ENCODE measurements around the gene PRDX3. TPM values are rescaled to one million over a fixed set of nuclear protein-coding genes. Genes with fewer than 3 reads are reported as not detected.

The PRDX3 gene
- total RNA-seq, 4 donors from 2014 or later: 140 to 289 (median 164) TPM

GRCh38 chr10:119207713-119208552 lies 29.3 kb upstream of the PRDX3 start:
- Histone ChIP-seq H3K9me3 (no peaks in the 10 kb centered on the region), H3K27ac (peak overlapping the region; percentile 45 to 100 (median 98)), H3K4me3 (peak overlapping the region; percentile 55 to 80), H3K27me3 (no peaks in the 10 kb centered on the region), H3K36me3 (no peaks in the 10 kb centered on the region), H3K4me1 (peaks cover 14 to 60% (median 28%) of the 10 kb centered on the region in 3 donors)
- 0% methylated on average over 4 to 10 of the region's 62 CpGs for WGBS, 2 donors (ENCODE audit: low coverage in 1 of 2)
- ATAC-seq: peak; percentile 5
- TF ChIP-seq EP300 (IDR thresholded peaks at IDR 0.05): no peak
- no peak for TF ChIP-seq CTCF (IDR thresholded peaks at IDR 0.05)
- no peak for TF ChIP-seq POLR2A (IDR thresholded peaks at IDR 0.05)
- no peak for TF ChIP-seq POLR2AphosphoS5 (IDR thresholded peaks at IDR 0.05)

GRCh38 chr10:119207366-119207666 lies 28.7 kb upstream of the PRDX3 start, which contains the start of gene GRK5:
Gene GRK5, plus strand, starts transcription at chr10:119207571. Its CDS starts 347 bp downstream, at chr10:119207918.
- TF ChIP-seq POLR2A (IDR thresholded peaks at IDR 0.05) (peak; percentile 56 to 65), EP300 (IDR thresholded peaks at IDR 0.05) (no peak), POLR2AphosphoS5 (IDR thresholded peaks at IDR 0.05) (peak; percentile 72)
- Histone ChIP-seq H3K27ac (peak within 1 kb of the TSS; percentile 83 to 100 (median 98)), H3K4me3 (peak within 1 kb of the TSS; percentile 55 to 80), H3K4me1 (peaks cover 8 to 54% (median 22%) of the 10 kb centered on the region in 3 donors), H3K36me3 (no peaks in the 10 kb centered on the region), H3K9me3 (no peaks in the 10 kb centered on the region), H3K27me3 (no peaks in the 10 kb centered on the region)
- no CpG with 5 or more reads among the region's 34 CpGs for WGBS, 2 donors (ENCODE audit: low coverage in 1 of 2)
- ATAC-seq: peak; percentile 95

GRCh38 chr10:119206603-119207365 lies 28.2 kb upstream of the PRDX3 start:
- TF ChIP-seq CTCF (IDR thresholded peaks at IDR 0.05): peak; percentile 55 to 95 (median 92)
- TF ChIP-seq EP300 (IDR thresholded peaks at IDR 0.05): no peak
- WGBS, 2 donors (ENCODE audit: low coverage in 1 of 2): 0% methylated on average over 6 of the region's 97 CpGs; no CpG with 5 or more reads in 1 of the 2 donors

GRCh38 chr10:119205894-119206602 lies 27.4 kb upstream of the PRDX3 start:
- peaks cover 0 to 41% (median 15%) of the 10 kb centered on the region in 3 donors for H3K4me1 ChIP-seq
- peak; percentile 3 for ATAC-seq
- WGBS, 2 donors (ENCODE audit: low coverage in 1 of 2): 97% methylated on average over 4 of the region's 17 CpGs; no CpG with 5 or more reads in 1 of the 2 donors
- H3K9me3 ChIP-seq: no peaks in the 10 kb centered on the region
- H3K27ac ChIP-seq: peak overlapping the region; percentile 83 to 100 (median 98)
- peak overlapping the region in 1 of 2 donors; percentile 80 for H3K4me3 ChIP-seq
- no peaks in the 10 kb centered on the region for H3K27me3 ChIP-seq
- TF ChIP-seq POLR2A (IDR thresholded peaks at IDR 0.05): no peak
- no peak for TF ChIP-seq CTCF (IDR thresholded peaks at IDR 0.05)
- no peak for TF ChIP-seq EP300 (IDR thresholded peaks at IDR 0.05)
- peak; percentile 8 for TF ChIP-seq POLR2AphosphoS5 (IDR thresholded peaks at IDR 0.05)
- H3K36me3 ChIP-seq: no peaks in the 10 kb centered on the region

More at GRCh38 chr10:119206603-119207365, 28.2 kb upstream of the PRDX3 start:
- no peaks in the 10 kb centered on the region for H3K27me3 ChIP-seq
- H3K9me3 ChIP-seq: no peaks in the 10 kb centered on the region
- H3K27ac ChIP-seq: peak overlapping the region; percentile 83 to 100 (median 98)
- ATAC-seq: peak; percentile 72
- H3K4me1 ChIP-seq: peaks cover 5 to 48% (median 18%) of the 10 kb centered on the region in 3 donors
- no peaks in the 10 kb centered on the region for H3K36me3 ChIP-seq
- peak overlapping the region; percentile 55 to 80 for H3K4me3 ChIP-seq

- 48 to 55% methylated on average over 4 of the region's 4 CpGs for WGBS, 2 donors (ENCODE audit: low coverage in 1 of 2)
Measured at GRCh38 chr10:119203006-119203405, 24.4 kb upstream of the PRDX3 start.

More at GRCh38 chr10:119203006-119203405, 24.4 kb upstream of the PRDX3 start:
- Histone ChIP-seq H3K4me1 (peaks cover 0 to 20% (median 6%) of the 10 kb centered on the region in 3 donors), H3K36me3 (no peaks in the 10 kb centered on the region), H3K4me3 (no peak overlapping the region), H3K27ac (no peak overlapping the region), H3K9me3 (no peaks in the 10 kb centered on the region), H3K27me3 (no peaks in the 10 kb centered on the region)
- ATAC-seq: no peak
- TF ChIP-seq POLR2A (IDR thresholded peaks at IDR 0.05) (no peak), CTCF (IDR thresholded peaks at IDR 0.05) (no peak), EP300 (IDR thresholded peaks at IDR 0.05) (no peak), POLR2AphosphoS5 (IDR thresholded peaks at IDR 0.05) (no peak)
